PC-9 (cell line): Measurements from ENCODE around the gene ERVW-1. TPM values are rescaled to one million over a fixed set of nuclear protein-coding genes. Genes with fewer than 3 reads are reported as not detected.
"Not testable (repeated sequence)": the region's sequence is repeated elsewhere in the genome, so short reads cannot be mapped to it uniquely, and the experiment has no call there.

Source experiments
- BruUV-seq: library from RNA; stranded (reverse); fragments of 400-500 nt; replicated peaks from 2 replicates; lab custom pipeline; 2021; lab: Mats Ljungman, UMichigan
- CTCF ChIA-PET: fragments of 300-600 bp; sonication (Branson Sonifier 250); formaldehyde crosslinking; loops from one replicate; lab custom pipeline; 2022; ENCODE audit warnings: antibody characterized with exemption; lab: Charles Lee
- POLR2A ChIA-PET: fragments of 300-600 bp; sonication (Branson Sonifier 250); formaldehyde crosslinking; loops from one replicate; lab custom pipeline; 2022; ENCODE audit warnings: antibody characterized with exemption; ENCODE audit not compliant: unreplicated experiment; lab: Charles Lee
- DNase-seq, 2 experiments: peaks; one replicate each; pipeline versions ENCODE4 v3.0.0 to v3.0.0-alpha.2; 2015 to 2022; ENCODE audit warnings: mixed read lengths in 1 of 2
- H2AFZ ChIP-seq: fragments of 200-600 bp; sonication (generic); 2 replicates; pipeline ENCODE4 v1.8.1; 2017; ENCODE audit warnings: antibody characterized with exemption
- H3F3A ChIP-seq: fragments of 200-600 bp; sonication (generic); 2 replicates; pipeline ENCODE4 v1.8.1; 2017; ENCODE audit warnings: antibody characterized with exemption, mild to moderate bottlenecking, low read depth; ENCODE audit not compliant: insufficient read depth
- H3K27ac ChIP-seq: fragments of 200-600 bp; sonication (generic); 2 replicates; pipeline ENCODE4 v1.6.1; 2016; ENCODE audit warnings: mixed run types
- H3K27me3 ChIP-seq: fragments of 200-600 bp; sonication (generic); 2 replicates; pipeline ENCODE4 v1.6.1; 2016; ENCODE audit warnings: low read depth, mixed run types; ENCODE audit not compliant: insufficient read depth
- H3K36me3 ChIP-seq: fragments of 200-600 bp; sonication (generic); 2 replicates; pipeline ENCODE4 v1.6.1; 2016; ENCODE audit warnings: low read depth, mixed run types
- H3K4me1 ChIP-seq: fragments of 200-600 bp; sonication (generic); replicated peaks from 2 replicates; pipeline ENCODE4 v1.6.1; 2016; ENCODE audit warnings: mixed run types; ENCODE audit not compliant: insufficient read depth
- H3K4me2 ChIP-seq: fragments of 200-600 bp; sonication (generic); 2 replicates; pipeline ENCODE4 v1.6.1; 2017; ENCODE audit warnings: mixed run types
- H3K4me3 ChIP-seq: fragments of 200-600 bp; sonication (generic); 2 replicates; pipeline ENCODE4 v1.6.1; 2016; ENCODE audit warnings: mixed run types
- H3K79me2 ChIP-seq: fragments of 200-600 bp; sonication (generic); 2 replicates; pipeline ENCODE4 v1.6.1; 2017; ENCODE audit warnings: low read depth, mixed run types
- H3K9me2 ChIP-seq: fragments of 200-600 bp; sonication (generic); 2 replicates; pipeline ENCODE4 v1.8.1; 2017; ENCODE audit warnings: mild to moderate bottlenecking; ENCODE audit not compliant: insufficient read depth
- H3K9me3 ChIP-seq: fragments of 200-600 bp; sonication (generic); 2 replicates; pipeline ENCODE4 v1.8.1; 2016; ENCODE audit warnings: low read depth; ENCODE audit not compliant: insufficient read depth
- H4K20me1 ChIP-seq: fragments of 200-600 bp; sonication (generic); 2 replicates; pipeline ENCODE4 v1.8.1; 2017; ENCODE audit not compliant: insufficient read depth
- CTCF ChIP-seq: fragments of 200-600 bp; sonication (generic); conservative IDR thresholded peaks from 2 replicates; pipeline ENCODE4 v1.6.1; 2017; ENCODE audit warnings: mixed run types, antibody characterized with exemption, mild to moderate bottlenecking, moderate library complexity
- EZH2 ChIP-seq: fragments of 200-600 bp; sonication (generic); IDR thresholded peaks from 2 replicates; pipeline ENCODE4 v1.8.0; 2017; ENCODE audit warnings: antibody characterized with exemption, low read depth
- intact Hi-C: fragments of 100-400 bp; cut with micrococcal nuclease; formaldehyde crosslinking; loops from one replicate; pipeline ENCODE4 v1.10.0; 2022; ENCODE audit not compliant: unreplicated experiment
- total RNA-seq: library from RNA; stranded (reverse); gene quantifications from 2 replicates; pipeline ENCODE4 v1.2.3, GENCODE V29; 2021

ERVW-1 gene
- total RNA-seq, 1 experiment from 2014 or later: not detected

GRCh38 chr7:92446869-92447344, 30.8 kb downstream of the ERVW-1 start:
- Histone ChIP-seq H3K4me2 (peak overlapping the region; percentile 84), H2AFZ (peak overlapping the region; percentile 74), H3F3A (peaks cover 13% of the 10 kb centered on the region; the same call in 1 of the 2 replicates), H3K9me3 (no peaks in the 10 kb centered on the region), H3K36me3 (peaks cover 13% of the 10 kb centered on the region), H3K27ac (no peak overlapping the region), H4K20me1 (no peaks in the 10 kb centered on the region), H3K27me3 (no peaks in the 10 kb centered on the region), H3K4me1 (peaks cover 9% of the 10 kb centered on the region), H3K79me2 (peaks cover 9% of the 10 kb centered on the region), H3K4me3 (peak overlapping the region; percentile 60; the same call in 1 of the 2 replicates), H3K9me2 (no peaks in the 10 kb centered on the region)
- TSS peak; percentile 55 for BruUV-seq
- ChIA-PET CTCF (interaction anchor here (0.5 to 3.5 kb wide), 8 partner anchors 22 to 268 kb away, joined by 3 to 18 read pairs (median 5); partner anchors contain the start of genes LRRD1, PEX1 and RBM48), POLR2A (interaction anchor here (0.7 to 1.1 kb wide), 2 partner anchors 14 to 22 kb away, joined by 5 to 9 read pairs; no protein-coding TSS in a partner anchor)
- intact Hi-C loops: loop anchor here (1.0 to 5.0 kb wide), 6 partner anchors 22 to 615 kb away; partner anchors contain the start of genes CYP51A1, MTERF1, PEX1 and RBM48
- TF ChIP-seq CTCF (no peak; the same call in 1 of the 2 replicates), EZH2 (no peak)
- no peak for DNase-seq

- POLR2A ChIA-PET, H4K20me1 ChIP-seq, H3K4me2 ChIP-seq, H3K79me2 ChIP-seq, H3K9me3 ChIP-seq, intact Hi-C loops, H3F3A ChIP-seq, H3K4me3 ChIP-seq, DNase-seq, H3K27ac ChIP-seq, CTCF ChIA-PET, H3K36me3 ChIP-seq, H3K27me3 ChIP-seq, H2AFZ ChIP-seq, H3K4me1 ChIP-seq, H3K9me2 ChIP-seq, BruUV-seq: not testable (repeated sequence)
These were observed 35.0 kb downstream of the ERVW-1 start for GRCh38 chr7:92442720-92443119.

GRCh38 chr7:92437956-92438491, 39.7 kb downstream of the ERVW-1 start:
- no peaks in the 10 kb centered on the region for H3K9me3 ChIP-seq
- POLR2A ChIA-PET: no interaction called here
- CTCF ChIA-PET: no interaction called here
- no TSS peak for BruUV-seq
- H3K27me3 ChIP-seq: peaks cover 5% of the 10 kb centered on the region; the same call in 1 of the 2 replicates
- no peaks in the 10 kb centered on the region for H3F3A ChIP-seq
- no peak overlapping the region for H3K27ac ChIP-seq
- H3K4me3 ChIP-seq: no peak overlapping the region
- DNase-seq: no peak
- no peaks in the 10 kb centered on the region for H3K4me1 ChIP-seq
- no peak overlapping the region for H2AFZ ChIP-seq
- TF ChIP-seq EZH2: no peak
- no peak for TF ChIP-seq CTCF
- H3K9me2 ChIP-seq: no peaks in the 10 kb centered on the region
- H3K36me3 ChIP-seq: no peaks in the 10 kb centered on the region
- H4K20me1 ChIP-seq: no peaks in the 10 kb centered on the region
- H3K79me2 ChIP-seq: no peaks in the 10 kb centered on the region
- intact Hi-C loops: no loop called here
- H3K4me2 ChIP-seq: no peak overlapping the region
